Measurements from ENCODE around the gene UQCR10. TPM values are rescaled to one million over a fixed set of nuclear protein-coding genes. Genes with fewer than 3 reads are reported as not detected.
"Not testable (repeated sequence)": the region's sequence is repeated elsewhere in the genome, so short reads cannot be mapped to it uniquely, and the experiment has no call there.

The UQCR10 gene
- total RNA-seq, 4 donors from 2014 or later, result 22.4 to 139 (median 47.3) TPM

GRCh38 chr22:29753808-29754657 is 13.1 kb upstream of the UQCR10 start:
- 92% methylated on average over 12 of the region's 16 CpGs; no CpG with 5 or more reads in 1 of the 2 donors for WGBS, 2 donors (ENCODE audit: low coverage in 1 of 2)

GRCh38 chr22:29754658-29755395 is 12.3 kb upstream of the UQCR10 start:
- DNase-seq; H3K9me3 ChIP-seq; H3K4me1 ChIP-seq; in situ Hi-C loops (cut with MboI; ENCODE audit: low pct_ligation_motif_present in 1 of 4, low pct_unique_long_range_greater_than_20kb in 1 of 4, low sequenced_read_pairs in 3 of 4); H3K27ac ChIP-seq; intact Hi-C loops (cut with DNase I; ENCODE audit: low total_unique reads); H3K4me3 ChIP-seq; H3K36me3 ChIP-seq; H3K27me3 ChIP-seq: not testable (repeated sequence)
- 87 to 100% methylated on average over 1 to 11 of the region's 11 CpGs for WGBS, 2 donors (ENCODE audit: low coverage in 1 of 2)

More at GRCh38 chr22:29753808-29754657, 13.1 kb upstream of the UQCR10 start:
- intact Hi-C loops (cut with DNase I; ENCODE audit: low total_unique reads) (no loop called here), in situ Hi-C loops (cut with MboI; ENCODE audit: low pct_ligation_motif_present in 1 of 4, low pct_unique_long_range_greater_than_20kb in 1 of 4, low sequenced_read_pairs in 3 of 4) (no loop called here)
- no peak for TF ChIP-seq EP300 (IDR thresholded peaks at IDR 0.05; ENCODE audit: low read depth)
- TF ChIP-seq CTCF (IDR thresholded peaks at IDR 0.05), result no peak
- TF ChIP-seq POLR2A (IDR thresholded peaks at IDR 0.05), result no peak
- no peak for TF ChIP-seq POLR2AphosphoS5 (IDR thresholded peaks at IDR 0.05)
- Histone ChIP-seq H3K4me1 (no peaks in the 10 kb centered on the region), H3K27ac (no peak overlapping the region), H3K4me3 (no peak overlapping the region), H3K36me3 (no peaks in the 10 kb centered on the region), H3K27me3 (no peaks in the 10 kb centered on the region), H3K9me3 (no peaks in the 10 kb centered on the region)
- no peak for DNase-seq

- Histone ChIP-seq H3K4me3 (no peak overlapping the region), H3K36me3 (no peaks in the 10 kb centered on the region), H3K27me3 (no peaks in the 10 kb centered on the region), H3K4me1 (no peaks in the 10 kb centered on the region), H3K27ac (no peak overlapping the region), H3K9me3 (no peaks in the 10 kb centered on the region)
- DNase-seq, result no peak
- in situ Hi-C loops (cut with MboI; ENCODE audit: low pct_ligation_motif_present in 1 of 4, low pct_unique_long_range_greater_than_20kb in 1 of 4, low sequenced_read_pairs in 3 of 4), result no loop called here
- 88% methylated on average over 9 of the region's 9 CpGs; no CpG with 5 or more reads in 1 of the 2 donors for WGBS, 2 donors (ENCODE audit: low coverage in 1 of 2)
- no peak for TF ChIP-seq POLR2A (IDR thresholded peaks at IDR 0.05)
- no peak for TF ChIP-seq CTCF (IDR thresholded peaks at IDR 0.05)
- TF ChIP-seq POLR2AphosphoS5 (IDR thresholded peaks at IDR 0.05), result no peak
- no peak for TF ChIP-seq EP300 (IDR thresholded peaks at IDR 0.05; ENCODE audit: low read depth)
- intact Hi-C loops (cut with DNase I; ENCODE audit: low total_unique reads), result no loop called here
These were observed 11.3 kb upstream of the UQCR10 start for GRCh38 chr22:29755889-29756288.

- in situ Hi-C loops (cut with MboI; ENCODE audit: low pct_ligation_motif_present in 1 of 4, low pct_unique_long_range_greater_than_20kb in 1 of 4, low sequenced_read_pairs in 3 of 4), result no loop called here
- Histone ChIP-seq H3K9me3 (no peaks in the 10 kb centered on the region), H3K27ac (no peak overlapping the region), H3K4me1 (no peaks in the 10 kb centered on the region), H3K27me3 (no peaks in the 10 kb centered on the region), H3K4me3 (no peak overlapping the region), H3K36me3 (no peaks in the 10 kb centered on the region)
- WGBS, 2 donors (ENCODE audit: low coverage in 1 of 2), result 79% methylated on average over 7 of the region's 7 CpGs; no CpG with 5 or more reads in 1 of the 2 donors
- no peak for DNase-seq
- TF ChIP-seq EP300 (IDR thresholded peaks at IDR 0.05; ENCODE audit: low read depth) (no peak), CTCF (IDR thresholded peaks at IDR 0.05) (no peak), POLR2A (IDR thresholded peaks at IDR 0.05) (no peak), POLR2AphosphoS5 (IDR thresholded peaks at IDR 0.05) (no peak)
- intact Hi-C loops (cut with DNase I; ENCODE audit: low total_unique reads), result no loop called here
These were observed 10.8 kb upstream of the UQCR10 start for GRCh38 chr22:29756341-29756740.

Data from transverse colon (tissue), 4 donors.